ENCODE data around the gene SLC16A7. TPM values are rescaled to one million over a fixed set of nuclear protein-coding genes. Genes with fewer than 3 reads are reported as not detected.

The SLC16A7 gene
- total RNA-seq, 2 donors from 2014 or later = 29.2 to 41.8 TPM

DNA sequence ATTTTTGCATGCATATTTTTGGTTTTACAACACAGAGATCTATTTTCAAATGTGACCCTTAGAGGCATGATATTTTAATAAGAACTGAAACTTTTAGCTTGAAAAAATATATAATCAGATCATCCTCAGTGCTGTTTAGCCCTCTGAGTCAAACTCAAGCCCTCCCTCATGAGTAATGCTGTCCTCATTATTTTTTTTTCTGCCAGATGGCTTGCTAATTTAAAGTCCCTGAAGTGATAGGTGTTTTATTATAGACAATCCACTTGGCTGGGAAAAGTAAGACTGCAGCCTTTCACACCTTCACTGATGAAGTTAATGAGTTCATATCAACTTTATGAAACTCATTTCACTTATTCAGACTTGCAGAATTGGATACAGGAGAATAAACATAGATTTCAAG, 227.7 kb downstream of the SLC16A7 start:
- peaks cover 0 to 3% of the 10 kb centered on the region in 2 donors for H3K9me3 Mint-ChIP-seq
- no peak overlapping the region for H3K27ac Mint-ChIP-seq
- DNase-seq (ENCODE audit: low spot score in 2 of 2) (no peak), ATAC-seq (no peak)
- H3K36me3 Mint-ChIP-seq = no peaks in the 10 kb centered on the region

DNA sequence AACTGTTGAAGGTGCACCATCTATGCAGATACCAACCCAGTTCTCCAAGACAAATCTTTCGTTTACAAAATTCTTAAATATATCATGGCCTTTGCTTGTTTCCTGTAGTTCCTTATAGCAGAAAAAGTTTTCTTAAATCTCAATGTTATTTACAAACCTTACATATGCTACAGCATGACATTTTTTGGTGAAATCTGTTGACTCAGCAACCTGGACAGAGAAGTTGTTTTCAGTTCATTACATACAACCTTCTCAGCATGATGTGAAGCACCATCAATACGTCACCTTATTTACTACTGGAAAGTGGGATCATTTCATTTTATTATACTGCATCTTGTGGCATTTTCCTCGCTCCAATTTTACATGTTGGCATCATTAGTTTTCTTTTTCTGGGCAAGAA, 231.9 kb downstream of the SLC16A7 start:
- no peaks in the 10 kb centered on the region for H3K36me3 Mint-ChIP-seq
- ATAC-seq (no peak), DNase-seq (ENCODE audit: low spot score in 2 of 2) (no peak)
- H3K27ac Mint-ChIP-seq = no peak overlapping the region
- no peaks in the 10 kb centered on the region for H3K9me3 Mint-ChIP-seq

DNA sequence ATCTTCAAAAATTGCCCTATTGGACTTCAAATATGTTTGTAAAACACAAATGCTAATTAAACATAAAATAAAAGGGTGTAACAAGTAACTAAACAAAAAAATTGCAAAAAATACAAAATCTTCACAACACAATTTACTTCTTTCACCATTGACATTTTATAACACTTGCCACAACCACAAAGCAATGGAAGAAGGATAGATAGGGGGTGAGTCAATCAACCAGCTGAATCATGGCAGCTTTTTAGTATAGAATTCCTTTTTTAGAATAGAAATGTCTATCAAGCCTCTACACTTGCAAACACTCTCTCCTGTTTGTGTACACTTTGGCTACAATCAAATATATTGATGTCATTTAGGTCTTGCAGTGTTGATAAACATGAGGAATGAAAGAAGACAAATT, 232.7 kb downstream of the SLC16A7 start:
- ATAC-seq (no peak), DNase-seq (ENCODE audit: low spot score in 2 of 2) (no peak)
- no peak overlapping the region for H3K27ac Mint-ChIP-seq
- H3K9me3 Mint-ChIP-seq = no peaks in the 10 kb centered on the region
- H3K36me3 Mint-ChIP-seq = no peaks in the 10 kb centered on the region

DNA sequence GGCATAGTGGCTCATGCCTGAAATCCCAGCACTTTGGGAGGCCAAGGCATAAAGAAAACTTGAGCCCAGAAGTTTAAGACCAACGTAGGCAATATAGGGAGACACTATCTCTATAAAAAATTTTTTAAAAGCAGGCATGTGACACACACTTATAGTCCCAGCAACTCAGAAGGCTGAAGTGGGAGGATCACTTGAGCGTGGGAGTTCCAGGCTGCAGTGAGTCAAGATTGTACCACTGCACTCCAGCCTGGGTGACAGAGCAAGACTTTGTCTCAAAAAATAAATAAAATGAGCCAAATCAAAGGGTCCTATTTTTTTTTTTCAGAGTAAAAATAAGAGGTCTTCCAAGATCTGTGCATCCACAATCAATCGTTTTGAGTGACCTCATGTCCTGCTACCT, 237.6 kb downstream of the SLC16A7 start:
- Mint-ChIP-seq H3K27ac (no peak overlapping the region), H3K9me3 (no peaks in the 10 kb centered on the region), H3K36me3 (no peaks in the 10 kb centered on the region)
- ATAC-seq (no peak), DNase-seq (ENCODE audit: low spot score in 2 of 2) (no peak)

DNA sequence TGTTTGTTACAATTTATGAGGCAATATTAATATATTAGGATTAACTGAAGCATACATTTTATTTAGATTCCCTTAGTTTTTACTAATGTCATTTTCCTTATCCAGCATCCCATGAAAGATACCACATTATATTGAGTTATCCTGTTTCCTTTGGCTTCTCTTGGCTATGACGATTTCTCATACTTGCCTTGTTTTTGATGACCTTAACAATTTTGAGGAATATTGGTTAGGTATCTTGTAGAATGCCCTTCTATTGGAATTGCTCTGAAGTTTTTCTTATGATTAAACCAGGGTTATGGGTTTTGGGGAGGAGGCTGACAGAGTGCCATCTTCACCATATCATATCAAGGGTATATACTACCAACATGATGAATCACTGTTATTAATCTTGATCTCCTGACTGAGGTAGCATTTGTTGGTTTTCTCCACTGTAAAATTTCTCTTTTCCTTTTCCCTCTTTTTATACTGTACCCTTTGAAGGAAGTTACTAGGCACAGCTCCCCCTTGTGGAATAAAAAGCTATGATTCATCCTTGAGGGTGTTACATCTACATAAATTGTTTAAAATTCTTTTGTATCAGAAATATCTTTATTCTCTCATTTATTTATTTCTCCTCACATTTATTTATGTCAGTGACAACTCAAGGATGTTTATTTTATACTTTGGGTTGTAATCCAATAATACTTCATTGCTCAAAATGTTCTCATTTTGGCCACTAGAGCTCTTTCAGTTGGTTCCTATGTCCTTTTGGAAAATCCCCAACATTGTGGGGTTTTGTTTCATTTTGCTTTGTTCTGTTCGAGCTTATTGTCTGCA, 239.0 kb downstream of the SLC16A7 start:
- ATAC-seq = no peak
- DNase-seq (ENCODE audit: low spot score in 2 of 2) = no peak
- Mint-ChIP-seq H3K27ac (no peak overlapping the region), H3K9me3 (no peaks in the 10 kb centered on the region), H3K36me3 (no peaks in the 10 kb centered on the region)

Measured in activated naive CD4-positive, alpha-beta T cell treated with anti-CD3 and anti-CD28 coated beads, Interleukin-2, amount 50 U/mL, for 72 hours (primary cell).